Measurements from ENCODE around the gene MAD1L1. TPM values are rescaled to one million over a fixed set of nuclear protein-coding genes. Genes with fewer than 3 reads are reported as not detected.

MAD1L1 gene
- total and polyA plus RNA-seq, 7 donors = 11.7 to 17.5 (median 15.6) TPM

- TF ChIP-seq CTCF (IDR thresholded peaks at IDR 0.05) = no peak
- Histone ChIP-seq H3K4me3 (no peak overlapping the region), H3K27me3 (ENCODE audit: insufficient read depth in 3 of 3, low read length in 2 of 3) (no peaks in the 10 kb centered on the region), H3K36me3 (ENCODE audit: insufficient read depth in 1 of 2, low read depth in 1 of 2) (no peaks in the 10 kb centered on the region), H3K4me1 (peaks cover 14% of the 10 kb centered on the region), H3K27ac (no peak overlapping the region), H3K9me3 (no peaks in the 10 kb centered on the region)
- no peak for DNase-seq
- WGBS, 3 donors = 85 to 97% (median 91%) methylated on average over 12 of the region's 12 CpGs
- intact Hi-C loops (cut with DNase I) = no loop called here
- ATAC-seq = no peak
These were observed 343.1 kb downstream of the MAD1L1 start for GRCh38 chr7:1889556-1890181.

GRCh38 chr7:1889091-1889490 lies 343.7 kb downstream of the MAD1L1 start:
- H3K27ac ChIP-seq = no peak overlapping the region
- no peaks in the 10 kb centered on the region for H3K36me3 ChIP-seq (ENCODE audit: insufficient read depth in 1 of 2, low read depth in 1 of 2)
- no peaks in the 10 kb centered on the region for H3K27me3 ChIP-seq (ENCODE audit: insufficient read depth in 3 of 3, low read length in 2 of 3)
- WGBS, 3 donors = 85 to 94% (median 93%) methylated on average over 11 of the region's 11 CpGs
- no peak for DNase-seq
- no peaks in the 10 kb centered on the region for H3K9me3 ChIP-seq
- TF ChIP-seq CTCF (IDR thresholded peaks at IDR 0.05) = no peak
- intact Hi-C loops (cut with DNase I) = no loop called here
- no peak for ATAC-seq
- H3K4me1 ChIP-seq = peaks cover 12% of the 10 kb centered on the region
- no peak overlapping the region for H3K4me3 ChIP-seq

- 85 to 96% (median 94%) methylated on average over 12 of the region's 12 CpGs for WGBS, 3 donors
- H3K36me3 ChIP-seq (ENCODE audit: insufficient read depth in 1 of 2, low read depth in 1 of 2) = no peaks in the 10 kb centered on the region
- ATAC-seq = no peak
- DNase-seq = no peak
- peaks cover 9% of the 10 kb centered on the region for H3K4me1 ChIP-seq
- no peaks in the 10 kb centered on the region for H3K27me3 ChIP-seq (ENCODE audit: insufficient read depth in 3 of 3, low read length in 2 of 3)
- no peak overlapping the region for H3K4me3 ChIP-seq
- no peak overlapping the region for H3K27ac ChIP-seq
- intact Hi-C loops (cut with DNase I) = no loop called here
- no peak for TF ChIP-seq CTCF (IDR thresholded peaks at IDR 0.05)
- no peaks in the 10 kb centered on the region for H3K9me3 ChIP-seq
These were observed 344.3 kb downstream of the MAD1L1 start for GRCh38 chr7:1888425-1888824.

- intact Hi-C loops (cut with DNase I) = no loop called here
- DNase-seq (no peak), ATAC-seq (no peak)
- H3K4me3 ChIP-seq = no peak overlapping the region
- no peak for TF ChIP-seq CTCF (IDR thresholded peaks at IDR 0.05)
- WGBS, 3 donors = 88 to 97% (median 88%) methylated on average over 10 of the region's 10 CpGs
- no peaks in the 10 kb centered on the region for H3K36me3 ChIP-seq (ENCODE audit: insufficient read depth in 1 of 2, low read depth in 1 of 2)
- H3K4me1 ChIP-seq = peaks cover 9% of the 10 kb centered on the region
- no peaks in the 10 kb centered on the region for H3K9me3 ChIP-seq
- H3K27me3 ChIP-seq (ENCODE audit: insufficient read depth in 3 of 3, low read length in 2 of 3) = no peaks in the 10 kb centered on the region
- no peak overlapping the region for H3K27ac ChIP-seq
These were observed 345.5 kb downstream of the MAD1L1 start for GRCh38 chr7:1887251-1887650.
